B cell (primary cell): ENCODE data around the gene FOXP4. TPM values are rescaled to one million over a fixed set of nuclear protein-coding genes. Genes with fewer than 3 reads are reported as not detected.

Experiments
- ATAC-seq: fragments of 200-7000 bp; cut with Tn5 transposase; one replicate; pipeline ENCODE4 v1.10.0; 2021; ENCODE audit warnings: low read depth, mild to moderate bottlenecking, moderate number of reproducible peaks, moderate library complexity
- CTCF ChIA-PET: fragments of 350-600 bp; sonication (Branson Sonifier 250); formaldehyde crosslinking; loops from one replicate; lab custom pipeline; 2021; ENCODE audit warnings: antibody characterized with exemption, inconsistent platforms; lab: Charles Lee
- POLR2A ChIA-PET: fragments of 350-600 bp; sonication (Branson Sonifier 250); formaldehyde crosslinking; loops from one replicate; lab custom pipeline; 2021; ENCODE audit warnings: antibody characterized with exemption; lab: Charles Lee
- DNase-seq: peaks from one replicate; pipeline ENCODE4 v3.0.0; 2013
- H2AFZ ChIP-seq: 2 replicates; pipeline ENCODE4 v1.6.1; 2012; ENCODE audit warnings: mild to moderate bottlenecking, low read depth, low read length; ENCODE audit not compliant: insufficient read depth, poor library complexity, severe bottlenecking
- H3K27ac ChIP-seq, 2 donors: 1 replicate in 1 of 2; 2 replicates in 1 of 2; pipeline ENCODE4 v1.5.1; 2012 to 2013; ENCODE audit warnings: low read length in 2 of 2, mild to moderate bottlenecking in 2 of 2, moderate library complexity in 1 of 2
- H3K27me3 ChIP-seq, 4 experiments: fragments of 200-600 bp in 1 of 4; sonication (generic) in 1 of 4; replicated peaks in 1 of 4; 1 replicate in 2 of 4; 2 replicates in 2 of 4; pipeline versions ENCODE4 v1.6.1 to v1.7.0; 2013 to 2016; ENCODE audit warnings: low read length in 3 of 4, mild to moderate bottlenecking in 2 of 4, mixed read lengths in 1 of 4, moderate library complexity in 1 of 4; ENCODE audit not compliant: insufficient read depth in 4 of 4, control insufficient read depth in 3 of 4; ENCODE audit errors: control extremely low read depth in 1 of 4
- H3K36me3 ChIP-seq, 2 experiments: replicated peaks in 1 of 2; 1 replicate in 1 of 2; 2 replicates in 1 of 2; pipeline versions ENCODE4 v1.6.1 to v1.7.1; 2013; ENCODE audit warnings: low read length in 1 of 2; ENCODE audit not compliant: insufficient read depth in 2 of 2, control insufficient read depth in 1 of 2; ENCODE audit errors: control extremely low read depth in 1 of 2, extremely low read depth in 1 of 2
- H3K4me1 ChIP-seq, 2 donors: fragments of 200-600 bp in 1 of 2; sonication (generic) in 1 of 2; 1 replicate in 1 of 2; 2 replicates in 1 of 2; pipeline versions ENCODE4 v1.5.1 to v1.6.1; 2013 to 2017; ENCODE audit warnings: low read length in 2 of 2; ENCODE audit not compliant: control insufficient read depth in 2 of 2, insufficient read depth in 2 of 2
- H3K4me2 ChIP-seq: replicated peaks from 2 replicates; pipeline ENCODE3; 2012; ENCODE audit warnings: mild to moderate bottlenecking, low read depth, low read length; ENCODE audit not compliant: poor library complexity, severe bottlenecking
- H3K4me3 ChIP-seq, 5 experiments: fragments of 200-600 bp in 1 of 5; sonication (generic) in 1 of 5; 1 replicate in 3 of 5; 2 replicates in 2 of 5; pipeline versions ENCODE4 v1.5.1 to v1.7.0; 2011 to 2016; ENCODE audit warnings: low read length in 4 of 5, mild to moderate bottlenecking in 4 of 5, low read depth in 2 of 5, control low read depth in 1 of 5, moderate library complexity in 1 of 5; ENCODE audit not compliant: insufficient read depth in 1 of 5; ENCODE audit errors: control extremely low read depth in 1 of 5, extremely low read depth in 1 of 5
- H3K79me2 ChIP-seq: fragments of 200-600 bp; sonication (generic); one replicate; pipeline ENCODE4 v1.6.0; 2016; ENCODE audit warnings: low read length; ENCODE audit not compliant: control insufficient read depth, insufficient read depth
- H3K9ac ChIP-seq: fragments of 200-600 bp; sonication (generic); 2 replicates; pipeline ENCODE4 v1.6.1; 2017; ENCODE audit warnings: mild to moderate bottlenecking, low read length, moderate library complexity
- H3K9me3 ChIP-seq, 3 donors: one replicate each; pipeline versions ENCODE4 v1.6.1 to v1.7.1; 2013; ENCODE audit warnings: low read length in 2 of 3; ENCODE audit not compliant: control insufficient read depth in 2 of 3, insufficient read depth in 1 of 3; ENCODE audit errors: control extremely low read depth in 1 of 3
- H4K20me1 ChIP-seq: 2 replicates; pipeline ENCODE4 v1.6.0; 2012; ENCODE audit warnings: mild to moderate bottlenecking, low read length; ENCODE audit not compliant: insufficient read depth, control insufficient read depth, poor library complexity, severe bottlenecking
- H3K27ac Mint-ChIP-seq: one replicate; pipeline ENCODE4 v1.8.0; 2021; ENCODE audit warnings: mixed read lengths
- H3K27me3 Mint-ChIP-seq: one replicate; pipeline ENCODE4 v1.8.0; 2021; ENCODE audit warnings: mixed read lengths
- H3K4me1 Mint-ChIP-seq: one replicate; pipeline ENCODE4 v1.8.0; 2021; ENCODE audit warnings: mixed read lengths
- H3K4me3 Mint-ChIP-seq: one replicate; pipeline ENCODE4 v1.8.0; 2021; ENCODE audit warnings: mixed read lengths
- H3K9me3 Mint-ChIP-seq: one replicate; pipeline ENCODE4 v1.8.0; 2022; ENCODE audit warnings: mixed read lengths; ENCODE audit not compliant: insufficient read depth
- CTCF ChIP-seq: fragments of 200-600 bp; IDR thresholded peaks from one replicate; pipeline ENCODE4 v1.8.0; 2022; ENCODE audit warnings: antibody characterized with exemption, mild to moderate bottlenecking
- EZH2 ChIP-seq: IDR thresholded peaks from 2 replicates; pipeline ENCODE4 v1.6.1; 2012; ENCODE audit warnings: borderline replicate concordance, low read depth, mild to moderate bottlenecking, moderate library complexity, low read length; ENCODE audit not compliant: insufficient read depth, poor library complexity, severe bottlenecking
- WGBS: methylation state at CpG from one replicate; pipeline ENCODE4 v1.1.5; 2013; ENCODE audit warnings: missing lambda C conversion rate; ENCODE audit not compliant: insufficient coverage; 5-methylcytosine and 5-hydroxymethylcytosine counted together
- intact Hi-C: fragments of 100-400 bp; cut with micrococcal nuclease; formaldehyde crosslinking; loops from one replicate; pipeline ENCODE4 v1.10.0; 2022
- polyA plus RNA-seq: library from polyadenylated mRNA; depleted of rRNA; stranded (reverse); fragments of >200 nt; gene quantifications from 2 replicates; pipeline ENCODE4 v1.2.3, GENCODE V29; 2012
- total RNA-seq, 2 donors: library from RNA; stranded (reverse); fragments of 120-200 nt in 1 of 2; gene quantifications; 1 replicate in 1 of 2; 2 replicates in 1 of 2; pipeline versions ENCODE4 v1.2.3 to v1.2.4, GENCODE V29; 2013 to 2022

The FOXP4 gene
- total and polyA plus RNA-seq, 2 donors (not counting 1 experiment from before 2014, with no cell fraction given) = 17.0 to 38.7 TPM

- H3K27ac ChIP-seq = peak overlapping the region in 1 of 2 donors; percentile 69
- TF ChIP-seq EZH2 (no peak), CTCF (no peak)
- peak overlapping the region; percentile 99 for H3K4me2 ChIP-seq
Observed at GRCh38 chr6:41503827-41504465, 42.2 kb upstream of the FOXP4 start.

More at GRCh38 chr6:41503827-41504465, 42.2 kb upstream of the FOXP4 start:
- Mint-ChIP-seq H3K4me1 (peaks cover 37% of the 10 kb centered on the region), H3K9me3 (no peaks in the 10 kb centered on the region), H3K4me3 (peak overlapping the region; percentile 93), H3K27ac (peak overlapping the region; percentile 74), H3K27me3 (peaks cover 14% of the 10 kb centered on the region)
- DNase-seq (no peak), ATAC-seq (peak; percentile 22)
- Histone ChIP-seq H3K4me3 (peak overlapping the region in 4 of 5 experiments; percentile 32 to 77 (median 57)), H3K9ac (peak overlapping the region; percentile 72), H2AFZ (peak overlapping the region; percentile 94), H3K36me3 (no peaks in the 10 kb centered on the region), H3K27me3 (peaks cover 0 to 12% (median 3%) of the 10 kb centered on the region in 4 experiments), H3K79me2 (no peaks in the 10 kb centered on the region), H4K20me1 (no peaks in the 10 kb centered on the region), H3K4me1 (peaks cover 29 to 34% of the 10 kb centered on the region in 2 donors), H3K9me3 (no peaks in the 10 kb centered on the region)
- ChIA-PET POLR2A (interaction anchor here (0.9 to 1.2 kb wide), 2 partner anchors 29 to 36 kb away, joined by 4 to 7 read pairs; no protein-coding TSS in a partner anchor), CTCF (interaction anchor here (1.8 kb wide), 1 partner anchor 28 kb away, joined by 9 read pairs; no protein-coding TSS in a partner anchor)
- intact Hi-C loops = loop anchor here (2.0 kb wide), 1 partner anchor 77 kb away; no protein-coding TSS in a partner anchor
- 2% methylated on average over 45 of the region's 52 CpGs for WGBS
